ENCODE measurements around the gene RANBP10.

RANBP10 gene

DNA sequence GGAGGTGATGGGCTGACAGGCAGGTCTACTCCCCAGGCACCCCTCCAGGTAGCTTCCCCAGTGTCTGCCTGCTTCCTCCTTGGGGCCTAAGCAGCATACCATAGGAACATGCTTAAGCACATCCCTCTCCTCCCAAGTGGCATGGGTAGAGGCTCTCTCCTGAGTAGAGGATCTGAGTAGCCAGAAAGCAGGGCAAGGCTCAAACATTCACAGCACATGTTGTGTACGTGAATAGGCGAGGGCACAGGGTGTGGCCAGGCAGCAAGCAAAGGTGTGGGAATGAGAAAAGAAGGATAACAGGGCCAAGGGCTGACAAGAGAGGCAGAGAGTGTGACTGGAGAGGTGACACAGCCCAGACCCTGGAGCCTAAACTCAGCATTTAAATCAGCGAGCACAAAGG, 57.5 kb downstream of the RANBP10 start:
- DNase-seq (ENCODE audit: low read depth in 3 of 3) = no peak

DNA sequence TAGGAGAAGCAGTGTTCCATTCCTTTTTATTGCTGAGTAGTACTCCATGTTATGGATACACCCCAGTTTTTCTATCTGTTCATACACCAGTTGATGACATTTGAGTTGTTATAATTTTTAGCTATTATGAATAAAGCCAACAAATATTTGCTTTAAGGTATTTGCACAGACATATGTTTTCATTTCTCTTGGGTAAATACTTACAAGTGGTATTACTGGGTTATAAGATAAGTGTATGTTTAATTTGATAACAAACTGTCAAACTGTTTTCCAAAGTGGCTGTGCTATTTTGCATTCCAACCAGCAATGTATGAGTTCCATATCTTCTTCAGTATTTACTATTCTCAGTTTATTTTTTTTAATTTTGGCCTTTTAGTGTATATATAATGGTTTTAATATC, 59.5 kb downstream of the RANBP10 start:
- DNase-seq (ENCODE audit: low read depth in 3 of 3) = no peak

DNA sequence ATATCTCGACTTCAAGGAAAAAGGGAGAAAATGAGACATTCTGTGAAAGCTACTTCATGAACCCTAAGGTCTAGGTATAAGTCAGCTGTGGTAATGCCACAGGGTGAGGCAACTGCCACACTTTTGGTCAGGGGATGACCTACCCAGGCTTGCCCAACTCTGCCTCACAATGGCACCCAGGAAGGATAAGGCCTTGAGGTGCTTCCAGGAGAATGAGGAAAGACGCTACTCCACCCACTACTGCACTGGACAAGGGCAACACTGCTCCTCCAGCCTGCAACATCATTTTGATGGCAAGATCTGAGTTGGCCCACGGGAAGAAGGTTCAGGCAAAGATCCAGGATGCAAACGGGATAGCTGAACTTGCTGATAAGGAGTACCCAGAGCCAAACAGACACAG, 65.2 kb downstream of the RANBP10 start:
- DNase-seq (ENCODE audit: low read depth in 3 of 3) = no peak

DNA sequence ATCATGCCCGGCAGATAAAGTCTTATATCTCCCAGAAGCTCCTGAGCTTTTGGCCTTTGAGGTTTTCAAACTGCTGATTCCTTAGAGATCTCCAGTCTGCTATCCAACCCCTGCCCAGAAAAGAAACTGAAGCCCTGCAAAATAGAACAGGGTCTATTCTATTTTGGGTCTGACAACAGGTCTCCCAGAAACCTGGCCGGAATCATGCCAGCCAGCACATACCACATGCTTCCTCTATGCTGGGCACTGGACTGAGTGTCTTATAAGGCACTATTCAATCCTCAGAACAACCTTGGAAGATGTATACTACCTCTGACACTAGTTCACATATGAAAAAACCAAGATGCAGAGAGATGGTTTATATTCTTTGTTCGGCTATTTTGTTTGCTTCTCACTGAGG, 66.0 kb downstream of the RANBP10 start:
- DNase-seq (ENCODE audit: low read depth in 3 of 3) = no peak

GRCh38 chr16:67736858-67737257, 69.5 kb downstream of the RANBP10 start:
- DNase-seq (ENCODE audit: low read depth in 3 of 3) = no peak

- no peak for DNase-seq (ENCODE audit: low read depth in 3 of 3)
These were observed 71.6 kb downstream of the RANBP10 start for GRCh38 chr16:67734731-67735201.

- no peak for DNase-seq (ENCODE audit: low read depth in 3 of 3)
These were observed 72.5 kb downstream of the RANBP10 start for GRCh38 chr16:67733734-67734470.

DNA sequence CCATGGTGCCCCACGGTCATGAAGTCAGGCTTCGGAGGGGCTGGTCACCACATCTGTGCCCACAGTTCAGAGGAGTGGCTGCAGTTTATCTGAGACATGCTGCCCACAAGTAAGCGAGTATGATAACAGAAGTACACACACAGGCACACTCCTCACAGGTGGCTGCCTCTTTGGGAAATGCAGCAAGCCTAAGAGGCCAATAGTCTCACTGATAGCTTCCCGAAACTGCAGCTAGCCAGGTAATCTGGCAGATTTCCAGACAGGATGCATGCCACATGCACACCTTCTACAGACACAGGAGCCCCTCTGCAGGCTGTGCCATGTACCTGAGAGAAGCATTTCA, 74.6 kb downstream of the RANBP10 start:
- no peak for DNase-seq (ENCODE audit: low read depth in 3 of 3)

GRCh38 chr16:67731071-67731752, 75.1 kb downstream of the RANBP10 start:
- no peak for DNase-seq (ENCODE audit: low read depth in 3 of 3)

DNA sequence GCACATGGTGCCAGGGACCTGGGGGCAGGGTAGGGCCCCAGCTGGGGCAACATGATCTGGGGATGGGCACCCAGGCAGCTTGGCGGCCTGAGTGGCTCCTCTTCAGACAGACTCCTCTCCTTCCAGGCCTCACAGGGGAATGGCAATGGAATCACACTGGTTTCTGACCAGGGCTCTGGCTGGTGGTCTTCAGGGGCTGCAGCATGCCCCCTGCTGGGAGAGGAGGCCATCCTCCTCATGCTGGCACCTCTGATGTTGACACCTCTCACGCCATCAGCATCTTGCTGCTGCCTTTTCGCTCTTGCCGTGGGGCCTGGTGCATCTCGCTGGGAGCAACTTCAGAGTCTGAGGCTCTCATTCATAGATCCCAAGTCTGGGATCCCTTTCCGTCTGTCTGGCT, 76.0 kb downstream of the RANBP10 start:
- DNase-seq (ENCODE audit: low read depth in 3 of 3) = no peak

DNA sequence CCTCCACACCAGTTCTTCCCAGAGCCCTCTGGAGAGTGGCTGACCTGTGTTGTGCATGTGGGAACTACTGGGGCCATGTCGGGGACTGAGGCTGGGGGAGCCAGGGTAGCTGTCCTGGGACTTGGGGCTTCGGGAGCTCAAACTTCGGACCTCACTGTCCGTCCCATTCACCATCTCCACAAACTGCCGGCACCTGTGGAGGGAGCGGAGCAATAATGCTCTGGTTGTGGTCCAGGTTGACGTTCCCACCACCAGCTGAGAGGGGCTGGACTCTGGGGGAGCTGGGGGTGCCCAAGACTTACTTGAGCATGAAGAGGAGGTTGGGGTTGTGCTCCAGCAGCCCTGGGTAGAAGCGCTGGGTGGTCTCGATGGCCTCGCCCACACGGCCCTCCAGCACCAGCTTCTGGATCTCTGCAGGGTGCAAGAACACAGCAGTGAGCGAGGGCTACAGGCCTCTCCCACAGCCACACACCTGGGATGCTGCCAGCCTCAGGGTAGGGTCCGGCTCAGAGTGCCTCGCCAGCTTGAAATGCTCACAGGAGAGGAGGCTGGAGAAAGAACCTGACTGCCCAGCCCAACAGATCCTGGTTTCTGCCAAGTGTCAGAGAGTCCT, 76.6 kb downstream of the RANBP10 start:
- no peak for DNase-seq (ENCODE audit: low read depth in 3 of 3)

DNA sequence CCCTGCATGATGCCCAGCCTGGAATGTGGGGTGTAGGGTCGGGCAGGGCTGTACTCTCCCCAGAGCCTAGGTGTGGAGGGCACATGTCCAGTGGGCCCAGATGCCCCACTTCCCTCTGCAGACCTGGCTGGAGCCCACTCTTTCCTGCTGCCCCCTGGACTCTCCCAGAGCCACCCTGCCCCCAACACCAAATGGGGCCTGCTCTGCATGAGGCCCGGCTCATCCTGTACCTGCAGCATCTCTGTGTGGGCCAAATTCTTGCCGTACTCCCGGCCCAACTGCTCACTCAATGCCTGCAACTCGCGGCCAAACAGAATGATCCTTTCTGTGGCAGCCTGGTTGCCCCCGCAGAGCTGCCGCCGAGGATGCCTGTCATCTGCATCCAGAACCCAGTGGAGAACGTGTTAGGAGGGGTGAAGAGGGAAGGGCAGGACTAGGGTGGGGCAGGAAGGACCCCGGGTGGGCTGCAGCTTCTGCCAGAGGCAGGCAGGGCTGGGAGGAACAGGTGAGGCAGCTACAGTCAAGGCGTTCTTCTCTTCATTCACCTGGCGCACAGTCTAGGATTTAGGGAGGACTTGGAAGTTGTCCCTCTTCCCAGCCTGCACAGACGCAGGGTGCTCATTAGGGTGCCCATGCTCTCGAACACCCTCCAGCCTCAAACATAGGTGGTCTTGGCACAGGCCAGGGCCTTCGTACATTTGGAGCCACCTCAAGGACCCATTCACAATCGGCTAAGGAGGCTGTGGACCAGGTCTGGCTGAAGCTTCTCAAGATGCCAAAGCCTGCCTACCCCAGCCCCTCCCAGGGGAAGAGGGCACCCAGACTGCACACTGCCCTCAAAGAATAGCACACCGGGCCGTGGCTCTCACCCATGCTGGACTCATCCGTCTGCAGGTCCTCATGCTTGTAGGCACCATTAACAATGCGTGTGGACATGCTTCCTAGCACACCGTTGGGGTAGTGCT, 78.6 kb downstream of the RANBP10 start:
- no peak for DNase-seq (ENCODE audit: low read depth in 3 of 3)

- DNase-seq (ENCODE audit: low read depth in 3 of 3) = no peak
These were observed 80.0 kb downstream of the RANBP10 start for GRCh38 chr16:67726106-67727034.

GRCh38 chr16:67723911-67724305, 82.5 kb downstream of the RANBP10 start:
- no peak for DNase-seq (ENCODE audit: low read depth in 3 of 3)

GRCh38 chr16:67723151-67723910, 83.0 kb downstream of the RANBP10 start:
- DNase-seq (ENCODE audit: low read depth in 3 of 3) = no peak

DNA sequence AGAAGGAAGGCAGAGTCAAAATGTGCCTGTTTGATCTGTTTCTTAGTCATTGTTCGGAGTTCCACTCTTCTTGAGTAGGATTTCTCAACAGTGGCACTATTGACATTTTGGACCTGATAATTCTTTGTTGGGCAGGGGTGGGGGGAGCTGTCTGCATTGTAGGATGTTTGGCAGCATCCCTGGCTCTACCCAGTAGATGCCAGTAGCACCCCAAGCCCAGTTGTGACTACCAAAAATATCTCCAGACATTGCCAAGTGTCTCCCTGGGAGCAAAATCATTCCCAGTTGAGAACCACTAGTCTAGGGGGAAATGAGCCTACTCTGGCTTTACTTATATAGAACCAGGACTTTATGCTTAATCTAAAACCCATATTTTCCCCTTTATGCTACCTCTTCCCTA, 86.1 kb downstream of the RANBP10 start:
- DNase-seq (ENCODE audit: low read depth in 3 of 3) = no peak

DNA sequence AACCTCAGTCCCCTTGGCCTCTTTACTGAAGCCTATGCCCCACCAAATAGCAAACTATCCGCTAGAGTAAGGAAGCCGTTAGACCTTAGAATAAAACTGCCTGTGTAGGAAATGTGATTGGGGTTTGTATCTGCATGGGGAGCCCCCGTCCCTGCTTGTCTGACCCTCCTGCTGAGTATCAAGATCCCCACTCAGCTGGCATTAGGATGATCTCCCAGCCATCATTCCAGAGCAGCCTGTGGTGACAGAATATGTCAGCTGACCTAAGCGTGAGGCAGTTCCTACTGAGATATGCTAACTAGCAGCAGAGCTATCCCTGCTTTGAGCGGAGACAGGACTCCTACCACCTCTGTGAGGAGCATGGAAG, 86.6 kb downstream of the RANBP10 start:
- no peak for DNase-seq (ENCODE audit: low read depth in 3 of 3)

- peak; percentile 94 to 99 (median 99) for DNase-seq (ENCODE audit: low read depth in 3 of 3)
These were observed 87.1 kb downstream of the RANBP10 start, which contains the start of gene GFOD2 for GRCh38 chr16:67719048-67719777. TSS of gene GFOD2 (minus strand) at chr16:67719316. CDS start at chr16:67685715, 33,601 bp downstream.

DNA sequence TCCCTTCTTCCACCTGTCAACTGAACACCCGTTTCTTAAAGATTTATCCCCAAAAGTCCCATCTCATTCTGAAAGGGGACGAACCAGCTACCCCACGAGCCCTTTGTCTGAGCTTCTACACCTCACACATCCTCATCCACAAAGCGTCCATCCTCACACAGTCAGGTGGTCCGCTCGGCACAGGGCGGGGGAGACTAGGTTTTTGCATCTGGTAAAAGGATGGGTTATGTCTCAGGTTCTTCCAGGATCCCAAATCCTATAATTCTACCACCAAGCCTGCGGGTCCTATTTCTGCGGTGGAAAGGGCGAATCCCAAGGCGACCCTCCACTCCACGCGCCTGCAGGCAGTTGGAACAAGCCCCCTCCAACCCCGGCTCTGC, 87.7 kb downstream of the RANBP10 start:
- no peak for DNase-seq (ENCODE audit: low read depth in 3 of 3)
